ENCODE data around the gene APBA2.
"Not testable (repeated sequence)": the region's sequence is repeated elsewhere in the genome, so short reads cannot be mapped to it uniquely, and the experiment has no call there.

Gene APBA2

DNA sequence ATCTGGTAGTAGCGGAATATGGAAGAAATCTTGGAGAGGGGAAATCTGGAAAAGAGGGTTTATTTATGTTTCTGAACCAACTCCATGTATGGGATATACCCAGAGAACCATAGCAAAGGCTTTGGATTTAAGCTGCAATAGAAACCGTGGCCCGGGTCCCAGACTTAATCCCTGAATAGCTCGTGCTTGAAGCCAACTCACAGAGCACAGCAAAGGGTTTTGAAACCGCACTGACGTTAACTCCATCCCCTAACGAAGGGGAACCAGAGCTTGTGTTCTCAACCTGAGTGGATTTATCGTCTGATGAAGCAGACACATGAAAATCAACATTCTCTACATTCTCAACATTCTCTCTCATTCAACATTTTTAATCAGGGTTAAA is 154.6 kb downstream of the APBA2 start:
- no peaks in the 10 kb centered on the region for H3K9me3 ChIP-seq (ENCODE audit: insufficient read depth, low read depth, low read length)
- no peaks in the 10 kb centered on the region for H3K27me3 ChIP-seq (ENCODE audit: insufficient read depth, low read length, poor library complexity, severe bottlenecking)
- no peak overlapping the region for H3K4me2 ChIP-seq (ENCODE audit: low read depth, low read length, poor library complexity, severe bottlenecking)
- H3K36me3 ChIP-seq (ENCODE audit: insufficient read depth, low read length) = no peaks in the 10 kb centered on the region; the same call in 1 of the 2 replicates
- no peak overlapping the region for H3K4me3 ChIP-seq (ENCODE audit: low read length, poor library complexity, severe bottlenecking)
- no peaks in the 10 kb centered on the region for H3K9me2 ChIP-seq (replicated peaks; ENCODE audit: low read depth, low read length)
- H3K79me2 ChIP-seq (ENCODE audit: insufficient read depth, low read length) = peaks cover 60% of the 10 kb centered on the region; the same call in 1 of the 2 replicates
- H3F3A ChIP-seq (ENCODE audit: low read depth) = no peaks in the 10 kb centered on the region
- H2AFZ ChIP-seq (ENCODE audit: low read length) = no peak overlapping the region
- H3K4me1 ChIP-seq (ENCODE audit: insufficient read depth, low read length, poor library complexity, severe bottlenecking) = peaks cover 20% of the 10 kb centered on the region
- H3K9ac ChIP-seq (ENCODE audit: low read depth, low read length, poor library complexity, severe bottlenecking) = no peak overlapping the region
- peaks cover 4% of the 10 kb centered on the region for H4K20me1 ChIP-seq (ENCODE audit: insufficient read depth, low read length, poor library complexity, severe bottlenecking)
- TF ChIP-seq, protein P1, sequence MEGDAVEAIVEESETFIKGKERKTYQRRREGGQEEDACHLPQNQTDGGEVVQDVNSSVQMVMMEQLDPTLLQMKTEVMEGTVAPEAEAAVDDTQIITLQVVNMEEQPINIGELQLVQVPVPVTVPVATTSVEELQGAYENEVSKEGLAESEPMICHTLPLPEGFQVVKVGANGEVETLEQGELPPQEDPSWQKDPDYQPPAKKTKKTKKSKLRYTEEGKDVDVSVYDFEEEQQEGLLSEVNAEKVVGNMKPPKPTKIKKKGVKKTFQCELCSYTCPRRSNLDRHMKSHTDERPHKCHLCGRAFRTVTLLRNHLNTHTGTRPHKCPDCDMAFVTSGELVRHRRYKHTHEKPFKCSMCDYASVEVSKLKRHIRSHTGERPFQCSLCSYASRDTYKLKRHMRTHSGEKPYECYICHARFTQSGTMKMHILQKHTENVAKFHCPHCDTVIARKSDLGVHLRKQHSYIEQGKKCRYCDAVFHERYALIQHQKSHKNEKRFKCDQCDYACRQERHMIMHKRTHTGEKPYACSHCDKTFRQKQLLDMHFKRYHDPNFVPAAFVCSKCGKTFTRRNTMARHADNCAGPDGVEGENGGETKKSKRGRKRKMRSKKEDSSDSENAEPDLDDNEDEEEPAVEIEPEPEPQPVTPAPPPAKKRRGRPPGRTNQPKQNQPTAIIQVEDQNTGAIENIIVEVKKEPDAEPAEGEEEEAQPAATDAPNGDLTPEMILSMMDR (conservative IDR thresholded peaks at IDR 0.05; ENCODE audit: low read length) = no peak
- TF ChIP-seq EZH2phosphoT487 (IDR thresholded peaks at IDR 0.05; ENCODE audit: borderline replicate concordance) = no peak

DNA sequence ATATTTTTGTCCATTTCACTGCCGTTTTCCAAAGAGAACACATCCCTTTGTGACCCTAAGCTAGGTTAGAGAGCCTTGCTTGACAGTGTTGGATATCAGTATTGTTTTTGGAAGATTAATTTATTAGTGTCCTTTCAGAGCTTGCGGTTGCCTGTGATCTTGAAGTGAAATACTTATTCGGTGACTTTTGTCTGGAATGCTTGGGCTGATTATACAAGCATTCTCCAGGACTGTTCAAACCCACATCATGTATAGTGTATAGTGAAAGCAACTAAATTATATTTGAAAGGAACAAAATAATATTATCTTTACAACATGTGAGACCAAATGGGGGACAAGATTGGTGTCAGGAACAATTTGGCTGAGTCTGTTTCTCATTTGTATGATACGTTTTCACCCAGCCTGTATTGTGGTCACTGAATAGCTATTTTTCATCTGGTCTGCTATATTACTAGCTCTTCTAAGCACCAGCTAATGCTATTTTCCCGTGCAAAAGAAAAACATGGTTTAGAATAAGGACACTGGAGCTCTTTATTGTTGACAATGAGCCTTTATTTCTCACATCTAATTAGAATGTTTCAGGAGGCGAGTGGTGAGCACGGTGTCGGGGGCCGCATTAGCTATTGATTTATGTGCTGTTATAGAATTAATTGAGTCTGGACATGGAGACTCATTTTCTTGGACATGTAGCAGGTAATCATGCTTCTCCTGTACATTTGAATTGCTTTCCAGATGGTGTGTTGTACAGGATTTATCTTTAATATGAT is 158.1 kb downstream of the APBA2 start:
- Histone ChIP-seq H3K4me1 (ENCODE audit: insufficient read depth, low read length, poor library complexity, severe bottlenecking) (peaks cover 8% of the 10 kb centered on the region), H3K9me2 (replicated peaks; ENCODE audit: low read depth, low read length) (no peaks in the 10 kb centered on the region), H4K20me1 (ENCODE audit: insufficient read depth, low read length, poor library complexity, severe bottlenecking) (peaks cover 4% of the 10 kb centered on the region), H3K4me2 (ENCODE audit: low read depth, low read length, poor library complexity, severe bottlenecking) (no peak overlapping the region), H3K27me3 (ENCODE audit: insufficient read depth, low read length, poor library complexity, severe bottlenecking) (no peaks in the 10 kb centered on the region), H3F3A (ENCODE audit: low read depth) (no peaks in the 10 kb centered on the region), H3K4me3 (ENCODE audit: low read length, poor library complexity, severe bottlenecking) (no peak overlapping the region), H3K79me2 (ENCODE audit: insufficient read depth, low read length) (peaks cover 60% of the 10 kb centered on the region; the same call in 1 of the 2 replicates), H3K36me3 (ENCODE audit: insufficient read depth, low read length) (no peaks in the 10 kb centered on the region; the same call in 1 of the 2 replicates), H2AFZ (ENCODE audit: low read length) (no peak overlapping the region), H3K9ac (ENCODE audit: low read depth, low read length, poor library complexity, severe bottlenecking) (no peak overlapping the region), H3K9me3 (ENCODE audit: insufficient read depth, low read depth, low read length) (no peaks in the 10 kb centered on the region)
- TF ChIP-seq, protein P1 (conservative IDR thresholded peaks at IDR 0.05; ENCODE audit: low read length) = no peak
- no peak for TF ChIP-seq EZH2phosphoT487 (IDR thresholded peaks at IDR 0.05; ENCODE audit: borderline replicate concordance)

DNA sequence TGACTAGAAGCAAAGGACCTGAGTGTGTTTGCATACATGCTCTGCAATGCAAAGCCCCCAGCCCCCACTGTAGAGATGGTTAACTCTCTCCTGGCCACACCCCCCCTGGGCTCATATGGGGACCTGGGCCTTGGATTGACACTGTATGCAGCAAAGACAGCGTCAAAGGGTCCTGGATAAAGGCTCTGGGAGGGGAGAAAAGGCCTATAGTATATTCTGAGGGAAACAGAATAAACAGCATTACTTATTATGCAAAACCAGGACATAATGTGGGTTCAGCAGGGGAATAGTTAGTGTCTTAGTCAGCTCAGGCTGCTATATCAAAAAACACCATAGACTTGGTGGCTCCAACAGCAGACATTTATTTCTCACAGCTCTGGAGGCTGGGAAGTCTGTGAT is 158.7 kb downstream of the APBA2 start:
- Histone ChIP-seq H3K4me3 (ENCODE audit: low read length, poor library complexity, severe bottlenecking) (no peak overlapping the region), H3K36me3 (ENCODE audit: insufficient read depth, low read length) (no peaks in the 10 kb centered on the region; the same call in 1 of the 2 replicates), H3K9ac (ENCODE audit: low read depth, low read length, poor library complexity, severe bottlenecking) (no peak overlapping the region), H3K27me3 (ENCODE audit: insufficient read depth, low read length, poor library complexity, severe bottlenecking) (no peaks in the 10 kb centered on the region), H3K9me2 (replicated peaks; ENCODE audit: low read depth, low read length) (no peaks in the 10 kb centered on the region), H4K20me1 (ENCODE audit: insufficient read depth, low read length, poor library complexity, severe bottlenecking) (peaks cover 4% of the 10 kb centered on the region), H3K4me2 (ENCODE audit: low read depth, low read length, poor library complexity, severe bottlenecking) (no peak overlapping the region), H3K79me2 (ENCODE audit: insufficient read depth, low read length) (peaks cover 54% of the 10 kb centered on the region; the same call in 1 of the 2 replicates), H3K4me1 (ENCODE audit: insufficient read depth, low read length, poor library complexity, severe bottlenecking) (peaks cover 2% of the 10 kb centered on the region), H2AFZ (ENCODE audit: low read length) (no peak overlapping the region), H3F3A (ENCODE audit: low read depth) (no peaks in the 10 kb centered on the region), H3K9me3 (ENCODE audit: insufficient read depth, low read depth, low read length) (no peaks in the 10 kb centered on the region)
- TF ChIP-seq EZH2phosphoT487 (IDR thresholded peaks at IDR 0.05; ENCODE audit: borderline replicate concordance) = no peak
- TF ChIP-seq, protein P1 (conservative IDR thresholded peaks at IDR 0.05; ENCODE audit: low read length) = no peak

DNA sequence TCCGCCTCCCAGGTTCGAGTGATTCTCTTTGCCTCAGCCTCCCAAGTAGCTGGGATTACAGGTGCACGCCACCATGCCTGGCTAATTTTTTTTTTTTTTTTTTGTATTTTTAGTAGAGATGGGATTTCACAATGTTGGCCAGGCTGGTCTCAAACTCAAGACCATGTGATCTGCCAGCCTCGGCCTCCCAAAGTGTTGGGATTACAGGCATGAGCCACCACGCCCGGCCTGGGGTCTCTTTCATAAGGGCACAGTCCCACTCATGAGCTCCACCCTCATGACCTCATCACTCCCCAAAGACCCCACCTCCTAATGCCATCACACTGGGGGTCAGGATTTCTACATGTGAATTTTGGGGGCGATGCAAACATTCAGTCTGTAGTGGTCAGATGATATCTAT is 159.4 kb downstream of the APBA2 start:
- not testable (repeated sequence) for H3K4me2 ChIP-seq (ENCODE audit: low read depth, low read length, poor library complexity, severe bottlenecking); H3K9me3 ChIP-seq (ENCODE audit: insufficient read depth, low read depth, low read length); H3K9ac ChIP-seq (ENCODE audit: low read depth, low read length, poor library complexity, severe bottlenecking); H2AFZ ChIP-seq (ENCODE audit: low read length); H3K4me1 ChIP-seq (ENCODE audit: insufficient read depth, low read length, poor library complexity, severe bottlenecking); H3K36me3 ChIP-seq (ENCODE audit: insufficient read depth, low read length); H4K20me1 ChIP-seq (ENCODE audit: insufficient read depth, low read length, poor library complexity, severe bottlenecking); H3K9me2 ChIP-seq (replicated peaks; ENCODE audit: low read depth, low read length); H3F3A ChIP-seq (ENCODE audit: low read depth); H3K27me3 ChIP-seq (ENCODE audit: insufficient read depth, low read length, poor library complexity, severe bottlenecking); H3K4me3 ChIP-seq (ENCODE audit: low read length, poor library complexity, severe bottlenecking)
- peaks cover 51% of the 10 kb centered on the region; the same call in 1 of the 2 replicates for H3K79me2 ChIP-seq (ENCODE audit: insufficient read depth, low read length)
